ENCODE results near the gene FDXACB1.

GRCh38 chr11:111860257-111860656, 18.7 kb downstream of the FDXACB1 start:
- TF ChIP-seq POLR2A (IDR thresholded peaks at IDR 0.05) (no peak), CTCF (IDR thresholded peaks at IDR 0.05) (no peak)

All from testis (tissue), 2 donors.